GM12878 (cell line): ENCODE results near the gene NFKBIA. TPM values are rescaled to one million over a fixed set of nuclear protein-coding genes. Genes with fewer than 3 reads are reported as not detected.

Source experiments
- ATF7 ChIP-seq: fragments of 450-650 bp; IDR thresholded peaks from 2 replicates; pipeline ENCODE4 v1.6.1; 2016; ENCODE audit warnings: low read depth, mild to moderate bottlenecking
- BCL11A ChIP-seq: IDR thresholded peaks from 2 replicates; pipeline ENCODE4 v1.6.1; 2011; ENCODE audit warnings: low read depth, low read length
- BCL3 ChIP-seq: IDR thresholded peaks from 2 replicates; pipeline ENCODE4 v1.6.1; 2011; ENCODE audit warnings: borderline replicate concordance, low read depth, mild to moderate bottlenecking, moderate library complexity, low read length; ENCODE audit not compliant: insufficient read depth, poor library complexity, severe bottlenecking
- E2F4 ChIP-seq: IDR thresholded peaks from 2 replicates; pipeline ENCODE4 v1.6.1; 2012; ENCODE audit warnings: low read depth, low read length, improper control_type of control experiment
- GABPA ChIP-seq: IDR thresholded peaks from 2 replicates; pipeline ENCODE4 v1.6.1; 2014; ENCODE audit warnings: antibody characterized with exemption, low read depth, mild to moderate bottlenecking, inconsistent platforms
- GATAD2B ChIP-seq: fragments of 450-650 bp; conservative IDR thresholded peaks from 2 replicates; pipeline ENCODE4 v1.6.1; 2017; ENCODE audit warnings: low read depth, mild to moderate bottlenecking, moderate library complexity
- HCFC1 ChIP-seq: fragments of 150-350 bp; IDR thresholded peaks from 2 replicates; pipeline ENCODE4 v1.6.1; 2014; ENCODE audit warnings: low read length
- HDAC2 ChIP-seq: fragments of 200-600 bp; sonication (generic); IDR thresholded peaks from 2 replicates; pipeline ENCODE4 v1.6.1; 2017
- JUNB ChIP-seq: IDR thresholded peaks from 2 replicates; pipeline ENCODE4 v1.6.1; 2016; ENCODE audit warnings: antibody characterized with exemption, mild to moderate bottlenecking
- MEF2B ChIP-seq: fragments of 450-650 bp; IDR thresholded peaks from 2 replicates; pipeline ENCODE4 v1.6.1; 2018; ENCODE audit warnings: mild to moderate bottlenecking, moderate library complexity; ENCODE audit not compliant: partially characterized antibody, poor library complexity, severe bottlenecking
- NFIC ChIP-seq: IDR thresholded peaks from 2 replicates; pipeline ENCODE4 v1.6.1; 2012; ENCODE audit warnings: low read depth, mild to moderate bottlenecking, inconsistent platforms, low read length, moderate library complexity
- RELA ChIP-seq: fragments of 450-650 bp; IDR thresholded peaks from 2 replicates; pipeline ENCODE4 v1.8.0; 2014; ENCODE audit warnings: borderline replicate concordance; ENCODE audit not compliant: partially characterized antibody
- RUNX3 ChIP-seq: IDR thresholded peaks from 2 replicates; pipeline ENCODE4 v1.6.1; 2012; ENCODE audit warnings: low read length, inconsistent platforms
- SRF ChIP-seq, 2 experiments: IDR thresholded peaks; 2 replicates each; pipeline ENCODE4 v1.6.1; 2011; ENCODE audit warnings: low read depth in 2 of 2, low read length in 2 of 2, mild to moderate bottlenecking in 1 of 2, moderate library complexity in 1 of 2
- STAT1 ChIP-seq: fragments of 450-650 bp; conservative IDR thresholded peaks from 2 replicates; pipeline ENCODE4 v1.6.1; 2014; ENCODE audit warnings: antibody characterized with exemption, mild to moderate bottlenecking
- USF2 ChIP-seq: IDR thresholded peaks from 2 replicates; pipeline ENCODE4 v1.6.1; 2011; ENCODE audit warnings: low read depth, low read length, improper control_type of control experiment, borderline replicate concordance
- ZNF207 ChIP-seq: fragments of 450-650 bp; IDR thresholded peaks from 2 replicates; pipeline ENCODE4 v1.6.1; 2014; ENCODE audit warnings: antibody characterized with exemption, mild to moderate bottlenecking, borderline replicate concordance
- ZNF217 ChIP-seq: fragments of 450-650 bp; IDR thresholded peaks from 2 replicates; pipeline ENCODE4 v1.6.1; 2017; ENCODE audit warnings: antibody characterized with exemption, mild to moderate bottlenecking
- ZNF24 ChIP-seq: fragments of 450-650 bp; IDR thresholded peaks from 2 replicates; pipeline ENCODE4 v1.6.1; 2017; ENCODE audit warnings: antibody characterized with exemption, mild to moderate bottlenecking
- ZZZ3 ChIP-seq: IDR thresholded peaks from 2 replicates; pipeline ENCODE4 v1.6.1; 2011; ENCODE audit warnings: low read depth; ENCODE audit not compliant: control insufficient read depth, insufficient read length
- polyA plus RNA-seq, 11 experiments: library from polyadenylated mRNA; depleted of rRNA in 4 of 11; unstranded in 6 of 11; stranded (reverse) in 5 of 11; fragments of >200 nt; fragmentation: Nextera tagmentation in 4 of 11; fragmentation: Illumina TruSeq in 1 of 11; extraction: Ambion mirVana in 4 of 11; extraction: Trizol in 1 of 11; gene quantifications; 1 replicate in 1 of 11; 2 replicates in 10 of 11; pipeline versions ENCODE4 v1.2.1 to v1.2.3, GENCODE V29; 2011 to 2016; ENCODE audit warnings: inconsistent platforms in 2 of 11, missing spikeins in 2 of 11, low read depth in 1 of 11
- total RNA-seq, 4 experiments: library from RNA; depleted of rRNA in 3 of 4; stranded (reverse); fragments of >200 nt in 3 of 4; fragmentation: Illumina TruSeq in 1 of 4; extraction: Trizol in 1 of 4; gene quantifications; 2 replicates each; pipeline versions ENCODE4 v1.2.1 to v1.2.3, GENCODE V29; 2013 to 2021
- TF ChIP-seq, protein P1 (sequence below): fragments of 450-650 bp; formaldehyde crosslinking; IDR thresholded peaks from 2 replicates; pipeline ENCODE4 v1.5.0; 2022; ENCODE audit warnings: mild to moderate bottlenecking, missing genetic modification characterization
- TF ChIP-seq, protein P2 (sequence below): fragments of 450-650 bp; IDR thresholded peaks from 2 replicates; pipeline ENCODE4 v1.6.1; 2018; ENCODE audit warnings: borderline replicate concordance, mild to moderate bottlenecking; ENCODE audit not compliant: partially characterized antibody

Gene NFKBIA
- total and polyA plus RNA-seq, 10 of the 15 experiments (the other 5 are each of a cell fraction or from before 2014, with no cell fraction given), result 123 to 419 (median 267) TPM

DNA sequence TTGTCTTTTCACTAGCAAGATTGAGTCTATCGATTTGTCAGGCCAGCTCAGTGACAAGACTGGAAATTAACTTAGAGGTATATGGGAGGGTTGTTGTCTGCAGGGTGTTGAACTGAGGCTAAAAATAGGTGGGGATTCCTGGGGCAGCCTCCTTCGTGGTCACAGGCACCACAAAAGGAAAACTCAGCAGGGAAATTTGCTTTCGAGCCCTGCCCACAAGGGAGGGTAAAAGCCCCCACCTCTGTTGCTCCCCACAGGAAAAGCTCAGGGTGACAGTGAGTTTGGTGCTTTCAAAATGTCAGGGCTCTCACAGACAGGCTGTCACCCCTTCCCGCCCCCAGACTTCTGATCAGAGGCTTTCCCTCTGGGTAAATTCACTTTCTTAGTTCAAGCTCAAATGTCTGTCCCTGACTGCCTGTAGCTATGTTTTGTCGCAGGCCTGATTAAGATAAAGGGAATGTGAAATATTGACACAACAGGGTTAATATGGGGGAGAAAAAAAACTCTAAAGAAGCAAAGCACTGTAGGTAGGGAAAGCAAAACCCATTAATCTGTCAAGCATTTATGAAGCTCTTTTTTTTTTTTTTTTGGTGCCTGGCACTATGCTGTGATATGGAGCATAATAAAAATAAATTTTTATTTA is 11.7 kb upstream of the NFKBIA start (continued):
- peak; percentile 99 for TF ChIP-seq RUNX3
- no peak for TF ChIP-seq E2F4
- TF ChIP-seq GATAD2B, result peak; percentile 62; the same call in 1 of the 2 replicates
- TF ChIP-seq BCL11A, result 0 out of 2 replicates have a peak, but pooled peaks have one; percentile 30
- TF ChIP-seq NFIC, result peak; percentile 88
- TF ChIP-seq STAT1, result no peak
- TF ChIP-seq HDAC2, result no peak
- peak; percentile 57 for TF ChIP-seq ATF7
- no peak for TF ChIP-seq GABPA
- TF ChIP-seq ZNF207, result 0 out of 2 replicates have a peak, but pooled peaks have one; percentile 25
- no peak for TF ChIP-seq USF2
- TF ChIP-seq, protein P1, sequence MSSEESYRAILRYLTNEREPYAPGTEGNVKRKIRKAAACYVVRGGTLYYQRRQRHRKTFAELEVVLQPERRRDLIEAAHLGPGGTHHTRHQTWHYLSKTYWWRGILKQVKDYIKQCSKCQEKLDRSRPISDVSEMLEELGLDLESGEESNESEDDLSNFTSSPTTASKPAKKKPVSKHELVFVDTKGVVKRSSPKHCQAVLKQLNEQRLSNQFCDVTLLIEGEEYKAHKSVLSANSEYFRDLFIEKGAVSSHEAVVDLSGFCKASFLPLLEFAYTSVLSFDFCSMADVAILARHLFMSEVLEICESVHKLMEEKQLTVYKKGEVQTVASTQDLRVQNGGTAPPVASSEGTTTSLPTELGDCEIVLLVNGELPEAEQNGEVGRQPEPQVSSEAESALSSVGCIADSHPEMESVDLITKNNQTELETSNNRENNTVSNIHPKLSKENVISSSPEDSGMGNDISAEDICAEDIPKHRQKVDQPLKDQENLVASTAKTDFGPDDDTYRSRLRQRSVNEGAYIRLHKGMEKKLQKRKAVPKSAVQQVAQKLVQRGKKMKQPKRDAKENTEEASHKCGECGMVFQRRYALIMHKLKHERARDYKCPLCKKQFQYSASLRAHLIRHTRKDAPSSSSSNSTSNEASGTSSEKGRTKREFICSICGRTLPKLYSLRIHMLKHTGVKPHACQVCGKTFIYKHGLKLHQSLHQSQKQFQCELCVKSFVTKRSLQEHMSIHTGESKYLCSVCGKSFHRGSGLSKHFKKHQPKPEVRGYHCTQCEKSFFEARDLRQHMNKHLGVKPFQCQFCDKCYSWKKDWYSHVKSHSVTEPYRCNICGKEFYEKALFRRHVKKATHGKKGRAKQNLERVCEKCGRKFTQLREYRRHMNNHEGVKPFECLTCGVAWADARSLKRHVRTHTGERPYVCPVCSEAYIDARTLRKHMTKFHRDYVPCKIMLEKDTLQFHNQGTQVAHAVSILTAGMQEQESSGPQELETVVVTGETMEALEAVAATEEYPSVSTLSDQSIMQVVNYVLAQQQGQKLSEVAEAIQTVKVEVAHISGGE, result no peak
- peak; percentile 86 for TF ChIP-seq MEF2B
- no peak for TF ChIP-seq BCL3
- TF ChIP-seq HCFC1, result no peak
- TF ChIP-seq RELA, result peak; percentile 92
- TF ChIP-seq SRF (IDR thresholded peaks at IDR 0.05; ENCODE audit: low read depth in 2 of 2, low read length in 2 of 2), result 0 out of 4 replicates have a peak, but pooled peaks of 1 of the 2 experiments have one; percentile 42
- 0 out of 2 replicates have a peak, but pooled peaks have one; percentile 38 for TF ChIP-seq JUNB
- no peak for TF ChIP-seq ZNF217
- TF ChIP-seq ZNF24, result no peak
- TF ChIP-seq, protein P2, sequence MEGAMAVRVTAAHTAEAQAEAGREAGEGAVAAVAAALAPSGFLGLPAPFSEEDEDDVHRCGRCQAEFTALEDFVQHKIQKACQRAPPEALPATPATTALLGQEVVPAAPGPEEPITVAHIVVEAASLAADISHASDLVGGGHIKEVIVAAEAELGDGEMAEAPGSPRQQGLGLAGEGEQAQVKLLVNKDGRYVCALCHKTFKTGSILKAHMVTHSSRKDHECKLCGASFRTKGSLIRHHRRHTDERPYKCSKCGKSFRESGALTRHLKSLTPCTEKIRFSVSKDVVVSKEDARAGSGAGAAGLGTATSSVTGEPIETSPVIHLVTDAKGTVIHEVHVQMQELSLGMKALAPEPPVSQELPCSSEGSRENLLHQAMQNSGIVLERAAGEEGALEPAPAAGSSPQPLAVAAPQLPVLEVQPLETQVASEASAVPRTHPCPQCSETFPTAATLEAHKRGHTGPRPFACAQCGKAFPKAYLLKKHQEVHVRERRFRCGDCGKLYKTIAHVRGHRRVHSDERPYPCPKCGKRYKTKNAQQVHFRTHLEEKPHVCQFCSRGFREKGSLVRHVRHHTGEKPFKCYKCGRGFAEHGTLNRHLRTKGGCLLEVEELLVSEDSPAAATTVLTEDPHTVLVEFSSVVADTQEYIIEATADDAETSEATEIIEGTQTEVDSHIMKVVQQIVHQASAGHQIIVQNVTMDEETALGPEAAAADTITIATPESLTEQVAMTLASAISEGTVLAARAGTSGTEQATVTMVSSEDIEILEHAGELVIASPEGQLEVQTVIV, result peak; percentile 32
- no peak for TF ChIP-seq ZZZ3
